ENCODE measurements around the gene LAP3. TPM values are rescaled to one million over a fixed set of nuclear protein-coding genes. Genes with fewer than 3 reads are reported as not detected.
"Not testable (repeated sequence)": the region's sequence is repeated elsewhere in the genome, so short reads cannot be mapped to it uniquely, and the experiment has no call there.

Gene LAP3
- total and polyA plus RNA-seq, 11 donors, result 14.4 to 281 (median 66.1) TPM

DNA sequence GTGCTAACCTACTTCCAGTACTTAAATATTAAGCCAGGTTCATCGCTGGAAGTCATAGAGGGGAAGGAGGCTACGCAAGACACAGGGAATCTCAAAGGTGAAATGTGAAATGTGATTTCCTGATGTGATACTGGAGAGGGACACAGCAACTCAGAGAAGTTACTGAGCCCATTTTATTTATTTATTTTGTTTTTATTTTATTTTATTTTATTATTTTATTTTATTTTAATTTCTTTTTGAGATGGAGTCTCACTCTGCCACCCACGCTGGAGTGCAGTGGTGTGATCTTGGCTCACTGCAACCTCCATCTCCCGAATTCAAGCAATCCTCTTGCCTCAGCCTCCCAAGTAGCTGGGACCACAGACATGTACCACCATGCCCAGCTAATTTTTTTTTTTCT lies 42.3 kb upstream of the LAP3 start:
- Histone ChIP-seq H3K9me3 (no peaks in the 10 kb centered on the region), H3K4me3 (no peak overlapping the region), H3K36me3 (no peaks in the 10 kb centered on the region), H3K27me3 (no peaks in the 10 kb centered on the region), H3K4me1 (no peaks in the 10 kb centered on the region), H3K27ac (no peak overlapping the region)
- TF ChIP-seq POLR2A (IDR thresholded peaks at IDR 0.05), result no peak
- TF ChIP-seq, protein P1, sequence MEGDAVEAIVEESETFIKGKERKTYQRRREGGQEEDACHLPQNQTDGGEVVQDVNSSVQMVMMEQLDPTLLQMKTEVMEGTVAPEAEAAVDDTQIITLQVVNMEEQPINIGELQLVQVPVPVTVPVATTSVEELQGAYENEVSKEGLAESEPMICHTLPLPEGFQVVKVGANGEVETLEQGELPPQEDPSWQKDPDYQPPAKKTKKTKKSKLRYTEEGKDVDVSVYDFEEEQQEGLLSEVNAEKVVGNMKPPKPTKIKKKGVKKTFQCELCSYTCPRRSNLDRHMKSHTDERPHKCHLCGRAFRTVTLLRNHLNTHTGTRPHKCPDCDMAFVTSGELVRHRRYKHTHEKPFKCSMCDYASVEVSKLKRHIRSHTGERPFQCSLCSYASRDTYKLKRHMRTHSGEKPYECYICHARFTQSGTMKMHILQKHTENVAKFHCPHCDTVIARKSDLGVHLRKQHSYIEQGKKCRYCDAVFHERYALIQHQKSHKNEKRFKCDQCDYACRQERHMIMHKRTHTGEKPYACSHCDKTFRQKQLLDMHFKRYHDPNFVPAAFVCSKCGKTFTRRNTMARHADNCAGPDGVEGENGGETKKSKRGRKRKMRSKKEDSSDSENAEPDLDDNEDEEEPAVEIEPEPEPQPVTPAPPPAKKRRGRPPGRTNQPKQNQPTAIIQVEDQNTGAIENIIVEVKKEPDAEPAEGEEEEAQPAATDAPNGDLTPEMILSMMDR (IDR thresholded peaks at IDR 0.05), result no peak
- intact Hi-C loops (cut with DNase I), result no loop called here
- 94 to 98% (median 96%) methylated on average over 4 of the region's 4 CpGs for WGBS, 4 donors
- DNase-seq (no peak), ATAC-seq (no peak)

DNA sequence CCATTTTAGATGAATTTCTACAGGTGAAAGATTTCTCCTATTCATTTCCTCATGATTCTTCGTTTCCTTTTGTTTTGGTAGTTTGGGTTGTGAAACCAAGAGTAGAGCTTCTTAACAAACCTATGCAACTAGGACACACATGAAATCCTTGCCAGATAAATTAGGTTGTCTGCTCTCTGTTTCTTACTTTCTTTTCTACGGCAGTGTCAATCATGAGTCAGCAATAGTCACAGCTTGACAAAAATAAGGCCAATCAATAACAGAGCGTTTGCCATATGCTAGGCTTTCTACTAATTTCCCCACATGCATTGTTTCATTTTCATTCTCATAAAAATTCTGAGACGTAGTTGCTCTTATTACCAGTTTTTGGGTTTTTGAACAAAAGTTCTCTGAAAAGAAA lies 41.8 kb upstream of the LAP3 start:
- Histone ChIP-seq H3K27me3 (no peaks in the 10 kb centered on the region), H3K27ac (no peak overlapping the region), H3K4me1 (no peaks in the 10 kb centered on the region), H3K4me3 (no peak overlapping the region), H3K36me3 (no peaks in the 10 kb centered on the region), H3K9me3 (no peaks in the 10 kb centered on the region)
- WGBS, 4 donors, result 80 to 89% (median 88%) methylated on average over 4 of the region's 4 CpGs
- ATAC-seq, result no peak
- TF ChIP-seq POLR2A (IDR thresholded peaks at IDR 0.05), result no peak
- TF ChIP-seq, protein P1 (IDR thresholded peaks at IDR 0.05), result no peak
- intact Hi-C loops (cut with DNase I), result no loop called here
- DNase-seq, result no peak

DNA sequence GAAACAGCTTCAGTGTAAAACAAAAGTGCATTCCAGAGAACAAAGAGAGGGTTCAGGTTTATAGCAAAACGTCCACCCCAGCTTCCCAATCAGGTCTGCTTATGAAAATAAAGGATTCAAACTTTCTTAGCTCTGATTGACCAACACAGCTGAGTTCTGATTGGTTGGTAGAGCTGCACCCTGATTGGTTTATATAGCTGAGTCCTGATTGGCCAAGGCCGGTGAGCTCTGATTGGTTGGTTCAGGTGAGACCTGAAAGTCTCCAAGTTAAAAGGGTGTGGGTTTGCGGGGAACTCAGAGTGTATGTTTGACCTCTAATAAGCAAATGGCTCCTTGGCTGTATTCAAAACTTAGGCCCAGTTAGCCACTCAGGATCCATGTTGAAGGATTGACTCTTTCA lies 41.1 kb upstream of the LAP3 start:
- no peak for DNase-seq
- Histone ChIP-seq H3K4me3 (no peak overlapping the region), H3K36me3 (no peaks in the 10 kb centered on the region), H3K27ac (no peak overlapping the region), H3K27me3 (no peaks in the 10 kb centered on the region), H3K9me3 (no peaks in the 10 kb centered on the region), H3K4me1 (no peaks in the 10 kb centered on the region)
- no peak for TF ChIP-seq POLR2A (IDR thresholded peaks at IDR 0.05)
- TF ChIP-seq, protein P1 (IDR thresholded peaks at IDR 0.05), result no peak
- WGBS, 4 donors, result 65 to 86% (median 84%) methylated on average over 3 of the region's 3 CpGs
- no peak for ATAC-seq
- intact Hi-C loops (cut with DNase I), result no loop called here

DNA sequence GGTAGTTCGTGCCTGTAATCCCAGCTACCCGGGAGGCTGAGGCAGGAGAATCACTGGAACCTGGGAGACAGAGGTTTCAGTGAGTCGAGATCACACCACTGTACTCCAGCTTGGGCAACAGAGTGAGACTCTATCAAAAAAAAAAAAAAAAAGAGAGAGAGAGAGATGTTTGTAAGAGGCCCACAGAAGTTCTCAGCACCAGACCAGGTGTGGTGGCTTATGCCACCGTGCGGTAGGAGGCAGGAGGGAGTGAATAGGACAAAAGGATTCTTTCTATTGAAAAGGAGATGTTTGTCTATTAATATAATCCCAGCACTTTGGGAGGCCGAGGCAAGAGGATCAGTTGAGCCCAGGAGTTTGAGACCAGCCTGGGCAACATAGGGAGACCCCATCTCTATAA lies 39.9 kb upstream of the LAP3 start:
- H3K27ac ChIP-seq; H3K4me3 ChIP-seq; intact Hi-C loops (cut with DNase I); H3K9me3 ChIP-seq; DNase-seq; H3K4me1 ChIP-seq; ATAC-seq; H3K27me3 ChIP-seq; H3K36me3 ChIP-seq: not testable (repeated sequence)
- WGBS, 4 donors, result 89 to 94% (median 91%) methylated on average over 6 of the region's 6 CpGs

DNA sequence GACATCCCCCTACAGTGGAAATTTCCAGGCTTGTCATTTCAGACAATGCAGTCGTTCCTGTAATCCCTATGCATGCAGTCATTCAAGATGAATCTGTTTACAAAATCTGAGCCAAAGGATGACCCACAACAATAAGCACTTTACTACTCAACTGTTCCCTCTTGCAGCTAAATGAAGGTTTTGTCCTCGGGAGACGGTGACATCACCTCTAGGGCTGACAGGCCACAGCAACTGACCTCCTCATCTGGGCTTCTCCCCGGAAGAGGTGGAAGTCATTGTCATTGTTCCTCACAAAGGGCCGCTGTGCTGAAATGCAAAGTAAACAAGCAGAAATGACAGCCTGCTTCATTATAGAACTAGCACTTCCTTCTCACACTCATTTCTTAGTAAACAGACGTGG lies 32.8 kb upstream of the LAP3 start:
- Histone ChIP-seq H3K27me3 (no peaks in the 10 kb centered on the region), H3K4me1 (peaks cover 0 to 7% (median 0%) of the 10 kb centered on the region in 12 donors), H3K9me3 (no peaks in the 10 kb centered on the region), H3K36me3 (no peaks in the 10 kb centered on the region), H3K27ac (no peak overlapping the region), H3K4me3 (no peak overlapping the region)
- ATAC-seq (no peak), DNase-seq (no peak)
- intact Hi-C loops (cut with DNase I), result loop anchor here in 5 of 10 donors (10.0 kb wide), 3 partner anchors 261 to 1051 kb away; no protein-coding TSS in a partner anchor
- WGBS, 4 donors, result 29 to 42% (median 36%) methylated on average over 6 of the region's 6 CpGs
- TF ChIP-seq, protein P1 (IDR thresholded peaks at IDR 0.05), result no peak
- no peak for TF ChIP-seq POLR2A (IDR thresholded peaks at IDR 0.05)

Data from heart left ventricle (tissue), 16 donors.